Renal pelvis (tissue), 4 donors: ENCODE measurements around the gene DMRT1. TPM values are rescaled to one million over a fixed set of nuclear protein-coding genes. Genes with fewer than 3 reads are reported as not detected.
"Not testable (repeated sequence)": the region's sequence is repeated elsewhere in the genome, so short reads cannot be mapped to it uniquely, and the experiment has no call there.

Source experiments
- DNase-seq: peaks from one replicate; pipeline ENCODE4 v3.0.0-alpha.2; 2013
- polyA plus RNA-seq, 3 donors: library from polyadenylated mRNA; unstranded; fragments of 120-200 nt; gene quantifications; one replicate each; pipeline ENCODE4 v1.2.1, GENCODE V29; 2013; ENCODE audit not compliant: insufficient read length in 3 of 3

The DMRT1 gene
- polyA plus RNA-seq, 3 donors = 0.04 TPM; not detected in 2

- DNase-seq = no peak
Measured at GRCh38 chr9:995781-996180, 154.3 kb downstream of the DMRT1 start.

GRCh38 chr9:998299-999110 is 157.0 kb downstream of the DMRT1 start:
- DNase-seq = not testable (repeated sequence)

- DNase-seq = no peak
Measured at GRCh38 chr9:1001838-1002237, 160.3 kb downstream of the DMRT1 start.

GRCh38 chr9:1002678-1003077 is 161.2 kb downstream of the DMRT1 start:
- no peak for DNase-seq

- peak; percentile 46 for DNase-seq
Measured at GRCh38 chr9:1005043-1005667, 163.7 kb downstream of the DMRT1 start.

GRCh38 chr9:1007312-1007711 is 165.8 kb downstream of the DMRT1 start:
- DNase-seq = no peak

GRCh38 chr9:1008216-1008615 is 166.7 kb downstream of the DMRT1 start:
- DNase-seq = no peak

- DNase-seq = peak; percentile 70
Measured at GRCh38 chr9:1009101-1009707, 167.7 kb downstream of the DMRT1 start.

- no peak for DNase-seq
Measured at GRCh38 chr9:1013021-1013420, 171.5 kb downstream of the DMRT1 start.

GRCh38 chr9:1014225-1014624 is 172.7 kb downstream of the DMRT1 start:
- no peak for DNase-seq

GRCh38 chr9:1014640-1015039 is 173.1 kb downstream of the DMRT1 start:
- no peak for DNase-seq

GRCh38 chr9:1018121-1018520 is 176.6 kb downstream of the DMRT1 start:
- DNase-seq = no peak

Other genes starting within 250 kb of the DMRT1 start
- 1 to 10 TPM; 1.2 to 2.6 (median 2.2) TPM for gene DMRT3, start 135.0 kb downstream of the DMRT1 start, polyA plus RNA-seq
- gene DMRT2, start 208.7 kb downstream of the DMRT1 start, polyA plus RNA-seq = 1 to 10 TPM; 2.0 to 3.5 (median 2.2) TPM